HG03558 (cell line): ENCODE measurements around the gene CCDC137.

Experiments used
- ATAC-seq: cut with Tn5 transposase; IDR thresholded peaks from one replicate; pipeline ENCODE4 v1.9.1; 2021; ENCODE audit warnings: moderate number of reproducible peaks; ENCODE audit not compliant: unreplicated experiment; ENCODE audit errors: extremely low read depth

CCDC137 gene

DNA sequence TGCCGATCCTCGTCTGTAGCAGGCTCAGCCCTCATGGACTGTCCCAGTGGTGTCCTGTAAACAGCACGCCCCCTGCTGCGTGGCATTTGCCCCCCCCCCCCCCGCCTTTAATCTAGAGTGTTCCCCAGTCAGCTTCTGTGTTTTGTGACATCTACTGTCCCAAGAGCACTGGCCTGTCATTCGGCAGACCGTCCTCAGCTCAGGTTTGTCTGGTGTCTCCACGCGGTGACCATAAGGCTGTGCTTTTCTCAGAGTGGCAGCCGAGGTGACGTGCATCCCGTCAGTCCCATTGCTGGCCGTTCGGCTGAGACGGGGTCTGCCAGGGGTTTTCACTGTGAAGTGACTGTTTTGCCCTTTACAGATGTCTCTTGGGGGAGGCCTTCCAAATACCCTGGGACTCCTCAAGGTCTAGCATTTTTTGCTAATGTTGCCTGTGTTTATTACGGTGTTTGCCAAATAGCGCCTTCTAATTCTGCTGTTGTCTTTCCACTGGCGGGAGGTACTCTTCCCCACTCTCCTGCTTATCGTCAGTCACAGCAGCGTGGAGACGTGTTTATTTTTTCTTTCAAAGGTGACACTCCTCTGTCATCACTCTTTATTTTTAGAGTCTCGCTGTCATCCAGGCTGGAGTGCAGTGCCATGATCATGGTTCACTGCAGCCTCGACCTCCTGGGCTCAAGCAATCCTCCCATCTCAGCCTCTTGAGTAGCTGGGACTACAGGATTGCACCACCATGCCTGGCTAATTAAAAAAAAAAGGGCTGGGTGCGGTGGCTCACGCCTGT is 30.9 kb downstream of the CCDC137 start:
- no peak for ATAC-seq

DNA sequence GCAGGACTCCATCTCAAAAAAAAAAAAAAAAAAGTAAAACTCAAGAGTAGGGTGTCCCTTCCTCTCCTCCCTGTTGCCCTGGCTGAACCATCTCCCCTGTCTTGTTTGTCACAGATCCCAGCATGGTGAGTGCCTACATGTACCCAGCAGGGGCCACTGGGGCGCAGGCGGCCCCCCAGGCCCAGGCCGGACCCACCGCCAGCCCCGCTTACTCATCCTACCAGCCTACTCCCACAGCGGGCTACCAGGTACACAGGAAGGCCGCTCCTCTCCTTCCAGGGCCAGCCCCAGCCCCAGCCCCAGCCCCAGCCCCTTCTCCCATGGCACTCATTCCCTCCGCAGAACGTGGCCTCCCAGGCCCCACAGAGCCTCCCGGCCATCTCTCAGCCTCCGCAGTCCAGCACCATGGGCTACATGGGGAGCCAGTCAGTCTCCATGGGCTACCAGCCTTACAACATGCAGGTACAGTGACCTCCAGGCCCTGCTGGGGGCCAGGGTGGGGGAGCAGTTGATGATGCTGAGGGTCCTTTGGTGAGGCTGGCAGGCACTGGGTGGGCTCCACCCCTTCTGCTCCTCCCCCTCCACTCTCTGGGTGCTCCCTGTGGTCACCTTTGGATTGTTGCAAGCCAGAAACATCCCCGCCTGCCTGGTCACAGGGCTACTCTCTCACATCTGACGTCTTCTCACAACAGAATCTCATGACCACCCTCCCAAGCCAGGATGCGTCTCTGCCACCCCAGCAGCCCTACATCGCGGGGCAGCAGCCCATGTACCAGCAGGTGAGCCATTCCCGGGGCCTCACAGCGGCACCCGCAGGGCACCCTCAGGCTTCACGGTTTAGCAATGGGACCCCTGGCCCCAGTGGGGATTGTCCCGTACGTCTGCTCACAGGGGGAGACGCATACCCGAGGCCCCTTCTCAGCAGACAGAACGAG is 34.1 kb downstream of the CCDC137 start:
- no peak for ATAC-seq

DNA sequence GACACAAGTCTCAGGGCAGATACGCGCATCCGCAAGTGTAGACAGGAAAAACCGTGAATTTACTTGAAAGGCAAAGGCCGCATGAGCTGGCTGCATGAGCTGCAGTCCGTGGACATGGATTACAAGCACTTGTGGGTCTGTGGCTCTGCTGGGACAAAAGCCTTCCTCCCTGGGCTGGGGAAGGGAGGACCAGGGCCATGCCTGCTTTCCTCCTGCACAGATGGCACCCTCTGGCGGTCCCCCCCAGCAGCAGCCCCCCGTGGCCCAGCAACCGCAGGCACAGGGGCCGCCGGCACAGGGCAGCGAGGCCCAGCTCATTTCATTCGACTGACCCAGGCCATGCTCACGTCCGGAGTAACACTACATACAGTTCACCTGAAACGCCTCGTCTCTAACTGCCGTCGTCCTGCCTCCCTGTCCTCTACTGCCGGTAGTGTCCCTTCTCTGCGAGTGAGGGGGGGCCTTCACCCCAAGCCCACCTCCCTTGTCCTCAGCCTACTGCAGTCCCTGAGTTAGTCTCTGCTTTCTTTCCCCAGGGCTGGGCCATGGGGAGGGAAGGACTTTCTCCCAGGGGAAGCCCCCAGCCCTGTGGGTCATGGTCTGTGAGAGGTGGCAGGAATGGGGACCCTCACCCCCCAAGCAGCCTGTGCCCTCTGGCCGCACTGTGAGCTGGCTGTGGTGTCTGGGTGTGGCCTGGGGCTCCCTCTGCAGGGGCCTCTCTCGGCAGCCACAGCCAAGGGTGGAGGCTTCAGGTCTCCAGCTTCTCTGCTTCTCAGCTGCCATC is 34.9 kb downstream of the CCDC137 start:
- ATAC-seq = no peak

DNA sequence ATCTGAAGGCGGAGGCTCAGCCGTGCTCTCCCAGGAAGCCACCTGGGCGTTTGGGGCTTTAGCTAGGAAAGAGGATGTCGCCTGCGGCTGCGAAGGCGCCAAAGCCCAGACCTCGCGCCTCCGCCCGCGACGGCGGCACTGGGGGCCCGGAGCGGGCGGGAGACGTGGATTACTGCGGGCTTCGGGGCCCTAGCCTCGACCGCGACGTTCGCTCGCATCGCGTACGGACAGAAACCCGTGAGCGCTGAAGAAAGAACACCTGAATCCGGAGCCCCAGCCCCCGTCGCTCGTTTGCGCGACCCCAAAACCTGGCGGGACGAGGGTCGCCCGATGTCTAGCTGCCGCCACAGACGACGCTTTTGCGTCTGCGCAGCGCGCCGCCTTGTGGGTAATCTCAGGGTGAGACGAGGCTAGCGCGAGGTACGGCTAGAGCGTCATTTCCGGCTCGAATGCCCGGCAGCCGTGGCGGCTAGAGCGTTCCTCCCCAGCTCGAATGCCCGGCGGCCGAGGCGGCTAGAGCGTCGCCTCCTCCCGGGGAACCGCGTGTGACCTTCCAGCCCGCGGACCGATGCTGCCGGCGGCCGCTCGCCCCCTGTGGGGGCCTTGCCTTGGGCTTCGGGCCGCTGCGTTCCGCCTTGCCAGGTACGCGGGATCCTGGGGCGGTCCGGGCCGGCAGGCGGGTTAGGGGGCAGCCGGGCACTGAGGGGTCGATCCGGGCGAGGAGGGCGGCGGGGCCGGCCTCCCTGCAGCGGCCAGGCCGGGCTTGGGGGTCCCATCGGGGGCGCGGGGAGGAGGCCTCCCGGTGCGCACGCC is 36.6 kb downstream of the CCDC137 start, which contains the start of gene MRPL12:
TSS of gene MRPL12 (plus strand) at position 434 of the 813 bp plus-strand sequence. CDS start at position 569, 135 bp downstream.
- ATAC-seq = peak; percentile 42

DNA sequence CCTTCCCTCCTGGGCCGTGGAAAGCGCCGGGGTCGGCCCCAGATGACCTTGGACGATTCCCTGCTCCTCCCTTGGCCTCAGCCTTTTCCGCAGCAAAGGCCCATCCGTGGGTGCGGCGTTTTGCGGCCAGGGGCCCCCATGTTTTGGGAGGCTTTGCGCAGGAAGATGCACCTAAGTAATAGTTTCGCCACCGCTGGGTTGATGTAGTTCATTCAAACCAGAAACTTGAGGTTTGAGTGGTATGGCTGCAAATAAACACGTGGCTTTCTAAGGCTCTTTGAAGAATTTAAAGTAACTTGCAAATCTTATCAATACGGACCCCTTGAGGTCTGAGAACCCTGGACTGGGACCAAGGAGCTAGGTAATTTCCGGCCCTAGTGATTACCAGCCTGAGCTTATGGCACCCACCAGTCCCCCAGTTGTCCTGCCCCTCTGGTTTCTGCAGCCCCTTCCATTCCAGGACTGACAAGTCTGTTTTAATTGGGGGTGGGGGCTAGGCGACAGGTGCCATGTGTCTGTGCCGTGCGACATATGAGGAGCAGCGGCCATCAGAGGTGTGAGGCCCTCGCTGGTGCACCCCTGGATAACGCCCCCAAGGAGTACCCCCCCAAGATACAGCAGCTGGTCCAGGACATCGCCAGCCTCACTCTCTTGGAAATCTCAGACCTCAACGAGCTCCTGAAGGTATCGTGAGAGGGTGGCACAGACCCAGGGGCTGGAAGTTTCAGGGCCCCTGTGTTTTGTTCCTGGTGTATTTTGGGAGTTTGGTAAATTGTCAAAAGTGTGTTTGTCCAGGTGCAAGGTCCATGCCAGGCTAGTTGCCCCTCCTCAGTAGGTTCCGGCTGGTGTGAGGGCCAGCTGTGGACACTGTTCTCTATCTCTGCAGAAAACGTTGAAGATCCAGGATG is 37.5 kb downstream of the CCDC137 start:
- no peak for ATAC-seq

DNA sequence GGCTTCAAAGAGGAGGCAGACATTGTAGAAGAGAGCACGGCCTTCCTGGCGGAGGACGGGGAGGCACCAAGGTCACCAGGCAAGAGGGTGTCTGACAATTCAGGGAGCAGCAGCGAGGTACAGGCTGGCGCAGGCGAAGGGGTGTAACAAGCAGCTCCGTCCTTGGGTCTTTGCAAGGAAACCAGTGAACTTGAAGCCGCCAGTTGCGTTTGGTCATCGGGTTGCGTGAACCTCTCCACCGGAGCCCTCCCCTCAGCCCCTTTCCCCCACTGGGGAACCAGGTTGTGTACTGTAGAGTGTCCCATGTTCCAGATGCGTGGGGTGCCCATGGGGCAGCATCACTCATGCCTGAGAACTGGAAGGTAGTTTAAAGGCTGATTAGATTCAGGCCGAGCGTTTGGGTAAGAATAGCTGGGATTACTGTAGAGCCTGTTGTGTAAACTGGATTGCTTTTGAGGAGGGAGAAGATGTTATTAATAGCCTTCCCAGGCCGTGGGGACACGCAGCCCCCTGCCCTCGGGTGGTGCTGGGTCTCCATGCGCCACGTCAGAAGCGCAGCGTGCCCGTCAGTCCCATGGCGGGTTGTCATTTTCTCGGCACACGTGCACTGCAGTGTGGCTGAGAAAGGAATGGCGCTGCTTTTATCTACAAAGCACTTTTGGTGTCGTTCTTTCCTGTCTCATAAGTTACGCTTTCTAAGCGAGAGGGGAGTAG is 39.1 kb downstream of the CCDC137 start:
- no peak for ATAC-seq

DNA sequence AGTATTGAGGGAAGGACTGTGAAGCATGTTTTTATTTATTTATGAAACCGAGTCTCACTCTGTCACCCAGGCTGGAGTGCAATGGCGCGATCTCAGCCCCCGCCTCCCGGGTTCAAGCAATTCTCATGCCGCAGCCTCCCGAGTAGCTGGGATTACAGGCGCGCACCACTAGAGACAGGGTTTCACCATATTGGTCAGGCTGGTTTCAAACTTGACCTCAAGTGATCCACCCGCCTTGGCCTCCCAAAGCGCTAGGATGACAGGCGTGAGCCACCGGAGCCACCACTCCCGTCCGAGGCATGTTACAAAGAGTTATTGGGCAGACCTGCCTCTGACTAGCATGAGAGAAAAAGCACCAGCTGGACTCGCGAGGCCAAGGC is 39.7 kb downstream of the CCDC137 start:
- ATAC-seq = no peak

DNA sequence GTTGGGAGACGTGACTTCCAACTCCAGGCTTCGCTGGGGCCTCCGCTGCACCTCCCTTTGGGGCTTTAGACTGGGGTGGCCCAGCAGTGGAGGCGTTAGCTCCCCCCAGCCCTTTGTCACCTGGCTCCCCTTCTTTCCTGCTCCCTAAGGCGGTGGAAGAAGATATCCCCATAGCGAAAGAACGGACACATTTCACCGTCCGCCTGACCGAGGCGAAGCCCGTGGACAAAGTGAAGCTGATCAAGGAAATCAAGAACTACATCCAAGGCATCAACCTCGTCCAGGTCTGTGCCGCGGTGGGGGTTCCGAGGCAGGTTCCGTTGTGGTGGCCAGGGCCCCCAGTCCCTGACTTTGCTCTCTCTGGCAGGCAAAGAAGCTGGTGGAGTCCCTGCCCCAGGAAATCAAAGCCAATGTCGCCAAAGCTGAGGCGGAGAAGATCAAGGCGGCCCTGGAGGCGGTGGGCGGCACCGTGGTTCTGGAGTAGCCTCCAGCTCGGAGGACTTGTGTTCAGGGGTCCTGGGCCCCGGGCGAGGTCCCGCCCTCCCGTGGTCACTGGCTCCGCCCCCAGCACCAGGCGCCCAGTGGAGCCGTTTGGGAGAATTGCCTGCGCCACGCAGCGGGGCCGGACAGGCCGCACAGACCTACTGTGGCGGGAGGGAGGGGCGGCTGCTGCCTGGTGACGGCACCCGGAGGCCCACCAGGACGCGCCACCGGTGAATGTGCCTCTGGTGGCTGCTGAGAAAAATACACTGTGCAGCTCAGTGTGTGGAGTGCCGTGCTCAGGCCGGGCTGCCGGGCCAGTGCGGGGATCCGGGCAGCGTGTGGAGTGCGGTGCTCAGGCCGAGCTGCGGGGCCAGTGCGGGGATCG is 40.5 kb downstream of the CCDC137 start:
- ATAC-seq = no peak

DNA sequence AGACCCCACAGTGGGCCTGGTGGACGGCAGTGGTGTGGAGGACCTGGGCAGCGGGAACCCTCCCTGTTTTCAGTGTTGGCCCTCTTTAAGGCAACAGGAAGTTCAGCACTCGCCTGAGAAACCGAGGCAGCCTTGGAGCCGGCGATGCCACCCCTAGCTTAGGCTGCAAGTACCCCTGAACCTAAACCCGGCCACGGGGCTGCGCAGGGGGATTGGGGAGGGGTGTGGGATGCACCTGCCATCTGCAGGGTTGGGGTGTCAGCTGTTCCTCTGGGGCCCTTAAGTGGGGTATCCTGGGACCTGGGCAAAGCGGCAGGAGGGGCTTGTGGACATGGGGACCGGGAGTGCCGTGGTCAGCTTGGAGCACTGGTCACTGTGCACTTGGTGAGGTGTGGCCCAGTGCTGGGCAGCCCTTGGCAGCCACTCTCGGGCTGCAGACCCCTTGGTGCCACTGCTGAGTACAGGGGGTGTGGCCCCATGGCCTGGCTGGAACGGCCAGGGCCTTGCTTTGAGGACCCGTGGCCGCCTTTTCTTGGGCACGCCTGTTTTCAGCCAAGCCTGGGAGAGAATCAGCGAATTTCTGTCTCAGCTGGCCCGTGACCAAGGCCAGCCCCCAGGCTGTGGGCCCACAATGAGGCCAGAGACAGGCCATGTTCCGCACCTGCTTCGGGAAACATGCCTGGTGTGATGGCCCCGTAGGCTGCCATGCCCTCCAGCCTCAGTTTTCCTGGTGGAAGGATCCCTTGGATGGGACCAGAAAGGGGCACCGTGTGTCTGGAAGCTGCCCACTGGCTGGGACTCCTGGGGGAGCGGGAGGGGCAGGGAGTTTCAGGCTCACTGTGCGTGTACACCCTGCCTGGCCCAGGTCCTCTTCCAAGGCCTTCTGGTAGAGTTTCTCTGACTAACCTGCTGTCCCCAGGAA is 41.4 kb downstream of the CCDC137 start:
- ATAC-seq = no peak

DNA sequence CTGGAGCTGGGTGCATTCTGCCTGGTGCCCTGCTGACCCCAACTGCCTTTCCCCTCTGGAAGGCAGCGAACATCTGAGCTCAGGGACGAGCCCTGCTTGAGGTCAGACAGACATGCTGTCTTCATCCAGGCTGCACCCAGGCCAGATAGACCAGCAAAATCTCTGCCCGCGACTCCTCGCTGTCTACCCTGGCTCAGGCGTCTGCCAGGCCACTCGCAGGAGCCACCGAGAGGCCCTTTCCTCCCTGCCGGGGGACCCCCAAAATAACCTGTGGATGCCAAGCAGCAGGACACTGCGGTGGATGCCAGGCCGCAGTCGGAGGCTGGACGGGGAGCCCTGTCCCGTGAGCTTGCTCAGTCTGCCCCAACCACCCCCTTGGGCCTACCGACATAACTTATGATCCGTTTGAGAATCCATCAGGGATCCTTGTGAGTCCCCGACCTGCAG is 42.2 kb downstream of the CCDC137 start:
- ATAC-seq = no peak

DNA sequence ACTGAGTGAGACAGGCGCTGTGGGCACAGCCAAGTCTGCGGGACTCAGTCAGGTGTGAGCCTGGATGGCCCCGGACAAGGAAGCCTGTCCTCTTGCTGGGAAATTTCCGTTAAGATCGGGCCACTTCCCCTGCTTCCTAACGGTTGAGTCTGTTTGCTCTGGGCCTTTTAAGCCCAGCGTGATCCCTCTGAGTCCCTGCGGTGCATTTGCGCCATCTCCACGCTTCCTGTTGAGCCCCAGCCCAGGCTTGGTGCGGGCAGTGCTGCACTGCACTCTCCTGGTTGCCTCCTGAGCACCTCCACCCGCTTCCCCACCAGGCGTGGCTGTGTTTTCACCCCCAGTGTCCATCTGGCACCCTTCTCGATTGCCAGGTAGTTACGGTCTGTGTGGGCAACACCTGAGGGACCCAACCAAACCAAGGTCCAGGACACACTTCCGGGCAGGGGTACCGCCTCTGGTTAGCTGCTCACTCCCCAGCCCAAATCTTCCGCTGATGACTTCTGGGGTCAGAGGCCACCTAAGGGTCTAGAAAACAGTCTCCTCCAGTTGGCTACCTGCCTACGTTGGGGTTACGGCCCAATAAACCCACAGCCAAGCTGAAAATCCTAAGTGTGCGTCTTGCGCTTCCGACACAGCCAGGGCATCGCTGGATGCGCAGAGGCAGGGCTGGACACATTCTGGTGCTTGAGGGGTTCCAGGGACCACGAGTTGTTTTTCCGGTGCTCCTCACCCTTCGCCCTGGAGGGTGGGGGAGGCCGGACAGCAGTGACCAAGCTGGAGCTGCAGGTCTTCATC is 44.2 kb downstream of the CCDC137 start:
- ATAC-seq = no peak

DNA sequence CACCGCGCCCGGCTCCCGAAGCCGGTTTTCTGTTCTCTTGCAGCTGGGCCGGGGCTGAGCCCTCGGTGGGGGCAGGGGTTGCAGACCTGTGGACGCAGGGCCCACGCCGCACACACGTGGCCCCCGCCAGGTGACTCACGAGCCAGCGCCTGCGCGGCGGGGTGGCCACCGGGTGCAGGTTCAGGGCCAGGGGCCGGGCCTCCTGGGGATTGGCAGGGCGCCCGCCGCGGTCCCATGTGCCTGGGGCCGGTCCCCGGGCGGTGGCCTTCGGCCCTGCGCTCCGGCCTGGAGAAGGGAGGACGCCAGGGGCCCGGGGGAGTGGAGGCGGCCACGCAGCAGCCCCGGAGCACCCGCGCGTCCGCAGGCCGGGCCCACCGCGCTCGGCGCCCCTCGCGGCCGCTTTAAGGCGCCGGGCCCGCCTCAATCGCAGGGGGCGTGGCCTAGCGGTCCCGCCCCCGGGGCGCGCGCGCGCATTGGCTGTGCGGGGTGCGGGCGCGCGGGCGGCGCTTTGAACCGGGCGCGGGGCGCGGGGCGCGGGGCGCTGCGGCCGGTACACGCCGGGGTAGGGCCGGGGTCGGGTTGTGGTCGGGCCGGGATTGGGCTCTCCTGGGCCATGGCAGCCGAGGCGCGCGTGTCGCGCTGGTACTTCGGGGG is 45.4 kb downstream of the CCDC137 start, which contains the start of gene SLC25A10:
TSS of gene SLC25A10 (plus strand) at position 471 of the 654 bp plus-strand sequence. CDS start at position 614, 143 bp downstream.
- no peak for ATAC-seq

DNA sequence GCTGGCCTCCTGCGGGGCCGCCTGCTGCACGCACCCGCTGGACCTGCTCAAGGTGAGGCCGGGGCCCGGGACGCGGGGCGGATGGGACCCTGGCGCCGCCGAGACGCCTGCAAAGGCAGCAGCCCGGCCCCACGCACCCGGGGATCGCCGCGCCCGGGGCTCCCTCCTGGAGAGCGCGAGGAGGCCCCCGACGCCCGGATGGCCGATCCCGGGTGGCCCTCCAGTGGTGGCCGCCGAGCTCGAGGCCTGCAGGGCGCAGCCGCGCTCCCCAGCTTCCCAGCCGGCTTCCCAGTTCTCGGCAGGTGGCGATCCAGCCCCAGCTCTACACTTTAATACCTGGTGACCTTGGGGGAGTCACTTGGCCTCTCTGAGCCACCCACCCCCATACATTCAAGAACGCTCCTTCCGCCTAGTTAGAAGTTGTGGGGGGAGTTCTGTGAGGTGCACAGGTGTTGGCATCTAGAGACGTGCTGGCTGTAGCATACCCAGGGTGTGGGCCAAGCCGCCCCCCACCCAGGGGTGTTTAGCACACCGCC is 46.0 kb downstream of the CCDC137 start:
- no peak for ATAC-seq

DNA sequence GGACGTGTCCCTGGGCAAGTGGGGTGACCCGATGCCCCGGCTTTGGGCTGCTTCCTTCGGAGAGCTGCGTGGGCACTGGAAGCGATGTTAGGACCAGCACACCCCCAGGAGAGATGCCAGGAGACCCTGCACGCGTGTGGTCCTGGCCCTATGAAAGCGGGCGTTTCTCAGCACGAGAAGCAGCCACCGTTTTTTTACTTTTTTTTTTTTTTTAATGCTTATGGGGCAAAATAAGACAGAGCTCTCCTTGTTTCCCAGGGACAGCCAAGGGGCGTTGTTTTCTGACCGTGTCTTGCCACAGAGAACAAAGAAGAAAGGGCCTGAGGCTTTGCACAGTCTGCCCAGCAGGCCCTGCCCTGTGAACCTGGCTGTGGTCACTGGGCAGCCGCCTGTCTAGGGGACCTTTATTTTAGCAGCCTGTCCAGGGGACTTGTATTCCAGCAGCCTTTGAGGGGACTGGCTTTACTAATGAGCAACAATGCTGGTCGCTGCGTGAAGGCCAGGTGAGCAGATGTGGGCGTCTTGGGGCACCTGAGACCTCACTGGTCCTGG is 46.5 kb downstream of the CCDC137 start:
- ATAC-seq = no peak
